Epithelial cell of prostate (primary cell): ENCODE data around the gene PLA2G10.

ENCODE experiments used
- DNase-seq: peaks from one replicate; pipeline ENCODE4 v3.0.0-alpha.2; 2011; ENCODE audit warnings: low read depth, low spot score
- H3K27ac ChIP-seq: fragments of 450-650 bp; 2 replicates; pipeline ENCODE4 v1.5.1; 2017; ENCODE audit warnings: mild to moderate bottlenecking

PLA2G10 gene

DNA sequence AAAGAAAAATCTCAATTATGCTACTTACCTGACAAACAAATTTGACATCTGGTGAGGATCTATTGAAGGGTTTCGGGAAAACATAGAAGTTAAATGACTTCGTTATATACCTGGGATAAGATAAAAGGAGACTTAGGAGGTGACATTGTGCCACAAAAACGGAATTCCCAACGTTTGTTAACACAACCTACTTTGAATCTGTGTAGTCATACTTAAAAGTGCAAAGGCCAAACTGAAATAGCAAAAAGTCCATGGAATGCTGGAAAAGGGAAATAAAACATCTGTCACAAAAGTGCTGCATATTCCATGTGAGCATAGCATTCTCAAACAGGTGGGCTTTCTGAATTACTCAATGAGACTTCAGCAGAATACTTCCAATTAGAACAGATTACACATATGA lies 67.0 kb downstream of the PLA2G10 start:
- no peak overlapping the region for H3K27ac ChIP-seq
- no peak for DNase-seq
